ENCODE measurements around the gene ORC6. TPM values are rescaled to one million over a fixed set of nuclear protein-coding genes. Genes with fewer than 3 reads are reported as not detected.
A peak's percentile ranks its signal among the peaks of the same experiment; 100 is the strongest.

ORC6 gene
- total and polyA plus RNA-seq, 9 of the 15 experiments (the other 6 are each of a cell fraction or from before 2014, with no cell fraction given) = 18.7 to 71.4 (median 47.0) TPM

DNA sequence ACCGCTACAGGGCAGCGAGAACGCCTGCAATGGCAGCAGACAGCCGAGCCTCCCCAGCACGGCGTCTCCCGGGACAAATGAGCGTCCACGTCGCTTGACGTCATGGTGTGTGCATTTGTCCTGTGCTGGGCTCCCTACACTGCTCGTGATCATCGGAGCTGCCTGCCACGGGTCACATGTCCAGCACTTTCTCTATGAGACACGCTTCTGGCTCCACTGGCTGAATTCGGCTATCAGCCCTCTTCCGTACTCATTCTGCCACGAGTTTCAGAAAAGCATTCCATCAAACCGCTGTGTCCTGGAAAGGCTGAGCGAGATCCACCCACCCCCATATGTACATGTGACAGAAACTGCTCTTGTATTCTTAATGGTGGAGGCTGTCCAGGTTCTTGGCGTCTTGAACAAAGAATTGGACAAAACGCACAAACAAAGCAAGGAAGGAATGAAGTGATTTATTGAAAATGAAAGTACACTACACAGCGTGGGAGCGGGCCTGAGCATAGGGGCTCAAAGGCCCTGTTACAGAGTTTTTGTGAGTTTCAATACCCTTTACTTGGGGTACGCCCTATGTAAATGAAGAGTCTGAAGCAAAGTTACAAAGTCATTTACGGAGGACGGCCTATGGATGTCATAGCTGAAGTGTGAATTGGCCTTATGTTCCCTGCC lies 39.7 kb upstream of the ORC6 start (continued):
- no peak for TF ChIP-seq HLTF (IDR thresholded peaks at IDR 0.05)
- TF ChIP-seq, protein P1, sequence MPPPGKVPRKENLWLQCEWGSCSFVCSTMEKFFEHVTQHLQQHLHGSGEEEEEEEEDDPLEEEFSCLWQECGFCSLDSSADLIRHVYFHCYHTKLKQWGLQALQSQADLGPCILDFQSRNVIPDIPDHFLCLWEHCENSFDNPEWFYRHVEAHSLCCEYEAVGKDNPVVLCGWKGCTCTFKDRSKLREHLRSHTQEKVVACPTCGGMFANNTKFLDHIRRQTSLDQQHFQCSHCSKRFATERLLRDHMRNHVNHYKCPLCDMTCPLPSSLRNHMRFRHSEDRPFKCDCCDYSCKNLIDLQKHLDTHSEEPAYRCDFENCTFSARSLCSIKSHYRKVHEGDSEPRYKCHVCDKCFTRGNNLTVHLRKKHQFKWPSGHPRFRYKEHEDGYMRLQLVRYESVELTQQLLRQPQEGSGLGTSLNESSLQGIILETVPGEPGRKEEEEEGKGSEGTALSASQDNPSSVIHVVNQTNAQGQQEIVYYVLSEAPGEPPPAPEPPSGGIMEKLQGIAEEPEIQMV (tag; conservative IDR thresholded peaks at IDR 0.05; ENCODE audit: low read depth) = no peak
- no peak for TF ChIP-seq POLR2B (IDR thresholded peaks at IDR 0.05; ENCODE audit: low read depth, partially characterized antibody)
- TF ChIP-seq, protein P2, sequence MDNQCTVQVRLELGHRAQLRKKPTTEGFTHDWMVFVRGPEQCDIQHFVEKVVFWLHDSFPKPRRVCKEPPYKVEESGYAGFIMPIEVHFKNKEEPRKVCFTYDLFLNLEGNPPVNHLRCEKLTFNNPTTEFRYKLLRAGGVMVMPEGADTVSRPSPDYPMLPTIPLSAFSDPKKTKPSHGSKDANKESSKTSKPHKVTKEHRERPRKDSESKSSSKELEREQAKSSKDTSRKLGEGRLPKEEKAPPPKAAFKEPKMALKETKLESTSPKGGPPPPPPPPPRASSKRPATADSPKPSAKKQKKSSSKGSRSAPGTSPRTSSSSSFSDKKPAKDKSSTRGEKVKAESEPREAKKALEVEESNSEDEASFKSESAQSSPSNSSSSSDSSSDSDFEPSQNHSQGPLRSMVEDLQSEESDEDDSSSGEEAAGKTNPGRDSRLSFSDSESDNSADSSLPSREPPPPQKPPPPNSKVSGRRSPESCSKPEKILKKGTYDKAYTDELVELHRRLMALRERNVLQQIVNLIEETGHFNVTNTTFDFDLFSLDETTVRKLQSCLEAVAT (IDR thresholded peaks at IDR 0.05) = no peak
- TF ChIP-seq, protein P3, sequence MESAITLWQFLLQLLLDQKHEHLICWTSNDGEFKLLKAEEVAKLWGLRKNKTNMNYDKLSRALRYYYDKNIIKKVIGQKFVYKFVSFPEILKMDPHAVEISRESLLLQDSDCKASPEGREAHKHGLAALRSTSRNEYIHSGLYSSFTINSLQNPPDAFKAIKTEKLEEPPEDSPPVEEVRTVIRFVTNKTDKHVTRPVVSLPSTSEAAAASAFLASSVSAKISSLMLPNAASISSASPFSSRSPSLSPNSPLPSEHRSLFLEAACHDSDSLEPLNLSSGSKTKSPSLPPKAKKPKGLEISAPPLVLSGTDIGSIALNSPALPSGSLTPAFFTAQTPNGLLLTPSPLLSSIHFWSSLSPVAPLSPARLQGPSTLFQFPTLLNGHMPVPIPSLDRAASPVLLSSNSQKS (CRISPR knock-in tag; IDR thresholded peaks at IDR 0.05) = no peak
- no peak for TF ChIP-seq SMAD4 (CRISPR knock-in tag; conservative IDR thresholded peaks at IDR 0.05)
- TF ChIP-seq, protein P4, sequence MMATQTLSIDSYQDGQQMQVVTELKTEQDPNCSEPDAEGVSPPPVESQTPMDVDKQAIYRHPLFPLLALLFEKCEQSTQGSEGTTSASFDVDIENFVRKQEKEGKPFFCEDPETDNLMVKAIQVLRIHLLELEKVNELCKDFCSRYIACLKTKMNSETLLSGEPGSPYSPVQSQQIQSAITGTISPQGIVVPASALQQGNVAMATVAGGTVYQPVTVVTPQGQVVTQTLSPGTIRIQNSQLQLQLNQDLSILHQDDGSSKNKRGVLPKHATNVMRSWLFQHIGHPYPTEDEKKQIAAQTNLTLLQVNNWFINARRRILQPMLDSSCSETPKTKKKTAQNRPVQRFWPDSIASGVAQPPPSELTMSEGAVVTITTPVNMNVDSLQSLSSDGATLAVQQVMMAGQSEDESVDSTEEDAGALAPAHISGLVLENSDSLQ (IDR thresholded peaks at IDR 0.05) = no peak
- TF ChIP-seq, protein P5, sequence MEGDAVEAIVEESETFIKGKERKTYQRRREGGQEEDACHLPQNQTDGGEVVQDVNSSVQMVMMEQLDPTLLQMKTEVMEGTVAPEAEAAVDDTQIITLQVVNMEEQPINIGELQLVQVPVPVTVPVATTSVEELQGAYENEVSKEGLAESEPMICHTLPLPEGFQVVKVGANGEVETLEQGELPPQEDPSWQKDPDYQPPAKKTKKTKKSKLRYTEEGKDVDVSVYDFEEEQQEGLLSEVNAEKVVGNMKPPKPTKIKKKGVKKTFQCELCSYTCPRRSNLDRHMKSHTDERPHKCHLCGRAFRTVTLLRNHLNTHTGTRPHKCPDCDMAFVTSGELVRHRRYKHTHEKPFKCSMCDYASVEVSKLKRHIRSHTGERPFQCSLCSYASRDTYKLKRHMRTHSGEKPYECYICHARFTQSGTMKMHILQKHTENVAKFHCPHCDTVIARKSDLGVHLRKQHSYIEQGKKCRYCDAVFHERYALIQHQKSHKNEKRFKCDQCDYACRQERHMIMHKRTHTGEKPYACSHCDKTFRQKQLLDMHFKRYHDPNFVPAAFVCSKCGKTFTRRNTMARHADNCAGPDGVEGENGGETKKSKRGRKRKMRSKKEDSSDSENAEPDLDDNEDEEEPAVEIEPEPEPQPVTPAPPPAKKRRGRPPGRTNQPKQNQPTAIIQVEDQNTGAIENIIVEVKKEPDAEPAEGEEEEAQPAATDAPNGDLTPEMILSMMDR (IDR thresholded peaks at IDR 0.05 in 2 of 3, conservative IDR thresholded peaks at IDR 0.05 in 1 of 3; ENCODE audit: insufficient read depth in 2 of 3, low read depth in 1 of 3, low read length in 3 of 3) = no peak
- TF ChIP-seq PHF21A (IDR thresholded peaks at IDR 0.05; ENCODE audit: borderline replicate concordance, low read depth) = no peak
- TF ChIP-seq, protein P6, sequence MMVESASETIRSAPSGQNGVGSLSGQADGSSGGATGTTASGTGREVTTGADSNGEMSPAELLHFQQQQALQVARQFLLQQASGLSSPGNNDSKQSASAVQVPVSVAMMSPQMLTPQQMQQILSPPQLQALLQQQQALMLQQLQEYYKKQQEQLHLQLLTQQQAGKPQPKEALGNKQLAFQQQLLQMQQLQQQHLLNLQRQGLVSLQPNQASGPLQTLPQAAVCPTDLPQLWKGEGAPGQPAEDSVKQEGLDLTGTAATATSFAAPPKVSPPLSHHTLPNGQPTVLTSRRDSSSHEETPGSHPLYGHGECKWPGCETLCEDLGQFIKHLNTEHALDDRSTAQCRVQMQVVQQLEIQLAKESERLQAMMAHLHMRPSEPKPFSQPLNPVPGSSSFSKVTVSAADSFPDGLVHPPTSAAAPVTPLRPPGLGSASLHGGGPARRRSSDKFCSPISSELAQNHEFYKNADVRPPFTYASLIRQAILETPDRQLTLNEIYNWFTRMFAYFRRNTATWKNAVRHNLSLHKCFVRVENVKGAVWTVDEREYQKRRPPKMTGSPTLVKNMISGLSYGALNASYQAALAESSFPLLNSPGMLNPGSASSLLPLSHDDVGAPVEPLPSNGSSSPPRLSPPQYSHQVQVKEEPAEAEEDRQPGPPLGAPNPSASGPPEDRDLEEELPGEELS (CRISPR knock-in tag; IDR thresholded peaks at IDR 0.05; ENCODE audit: borderline replicate concordance) = no peak
- TF ChIP-seq TEAD1 (CRISPR knock-in tag; IDR thresholded peaks at IDR 0.05) = no peak
- no peak for TF ChIP-seq ZNF431 (CRISPR knock-in tag; IDR thresholded peaks at IDR 0.05)
- no peak for TF ChIP-seq MECOM (CRISPR knock-in tag; IDR thresholded peaks at IDR 0.05)
- TF ChIP-seq, protein P7, sequence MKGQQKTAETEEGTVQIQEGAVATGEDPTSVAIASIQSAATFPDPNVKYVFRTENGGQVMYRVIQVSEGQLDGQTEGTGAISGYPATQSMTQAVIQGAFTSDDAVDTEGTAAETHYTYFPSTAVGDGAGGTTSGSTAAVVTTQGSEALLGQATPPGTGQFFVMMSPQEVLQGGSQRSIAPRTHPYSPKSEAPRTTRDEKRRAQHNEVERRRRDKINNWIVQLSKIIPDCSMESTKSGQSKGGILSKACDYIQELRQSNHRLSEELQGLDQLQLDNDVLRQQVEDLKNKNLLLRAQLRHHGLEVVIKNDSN (CRISPR knock-in tag; IDR thresholded peaks at IDR 0.05) = peak; percentile 75
